ENCODE measurements around the gene ZNF827.

The ZNF827 gene

GRCh38 chr4:145827885-145828284, 110.7 kb downstream of the ZNF827 start:
- TF ChIP-seq Cebpa-rat (IDR thresholded peaks at IDR 0.05) = no peak
- Histone ChIP-seq H3K4me2 (no peak overlapping the region), H3K9me3 (replicated peaks in 1 of 11) (no peaks in the 10 kb centered on the region), H3K9ac (no peak overlapping the region), H3K27ac (no peak overlapping the region), H4K20me1 (no peaks in the 10 kb centered on the region), H3K4me3 (no peak overlapping the region), H3K27me3 (no peaks in the 10 kb centered on the region), H3K4me1 (peaks cover 11 to 42% (median 19%) of the 10 kb centered on the region in 10 experiments; a peak in 18 of 20 replicates), H3K36me3 (peaks cover 0 to 70% (median 46%) of the 10 kb centered on the region in 11 experiments; a peak in 17 of 22 replicates)

GRCh38 chr4:145825255-145825654, 113.4 kb downstream of the ZNF827 start:
- H3K4me2 ChIP-seq = no peak overlapping the region
- no peak overlapping the region for H3K27ac ChIP-seq
- H3K9me3 ChIP-seq (replicated peaks in 1 of 11) = no peaks in the 10 kb centered on the region
- no peak for TF ChIP-seq Cebpa-rat (IDR thresholded peaks at IDR 0.05)
- H3K4me1 ChIP-seq = peaks cover 11 to 55% (median 23%) of the 10 kb centered on the region in 10 experiments; a peak in 17 of 20 replicates
- no peak overlapping the region for H3K9ac ChIP-seq
- peaks cover 0 to 77% (median 49%) of the 10 kb centered on the region in 11 experiments; a peak in 17 of 22 replicates for H3K36me3 ChIP-seq
- no peaks in the 10 kb centered on the region for H4K20me1 ChIP-seq
- no peaks in the 10 kb centered on the region for H3K27me3 ChIP-seq
- no peak overlapping the region for H3K4me3 ChIP-seq

- Histone ChIP-seq H3K9me3 (replicated peaks in 1 of 11) (no peaks in the 10 kb centered on the region), H3K36me3 (peaks cover 0 to 85% (median 54%) of the 10 kb centered on the region in 11 experiments; a peak in 18 of 22 replicates), H3K4me1 (peaks cover 10 to 52% (median 19%) of the 10 kb centered on the region in 10 experiments; a peak in 17 of 20 replicates), H4K20me1 (no peaks in the 10 kb centered on the region), H3K9ac (no peak overlapping the region), H3K27me3 (no peaks in the 10 kb centered on the region), H3K27ac (peak overlapping the region in 3 of 11 experiments; percentile 10 to 20 (median 19); a peak in 1 of 22 replicates), H3K4me3 (no peak overlapping the region), H3K4me2 (peak overlapping the region in 7 of 11 experiments; percentile 3 to 28 (median 23); a peak in 10 of 22 replicates)
- no peak for TF ChIP-seq Cebpa-rat (IDR thresholded peaks at IDR 0.05)
Measured at GRCh38 chr4:145824463-145824862, 114.2 kb downstream of the ZNF827 start.

- no peak for TF ChIP-seq Cebpa-rat (IDR thresholded peaks at IDR 0.05)
- Histone ChIP-seq H3K36me3 (peaks cover 0 to 90% (median 54%) of the 10 kb centered on the region in 11 experiments; a peak in 18 of 22 replicates), H3K9ac (no peak overlapping the region), H3K27ac (peak overlapping the region in 7 of 11 experiments; percentile 4 to 28 (median 16); a peak in 2 of 22 replicates), H3K4me2 (peak overlapping the region in 8 of 11 experiments; percentile 3 to 61 (median 24); a peak in 10 of 22 replicates), H3K27me3 (no peaks in the 10 kb centered on the region), H4K20me1 (no peaks in the 10 kb centered on the region), H3K9me3 (replicated peaks in 1 of 11) (no peaks in the 10 kb centered on the region), H3K4me1 (peaks cover 10 to 48% (median 19%) of the 10 kb centered on the region in 10 experiments; a peak in 17 of 20 replicates), H3K4me3 (no peak overlapping the region)
Measured at GRCh38 chr4:145823743-145824142, 114.9 kb downstream of the ZNF827 start.

GRCh38 chr4:145822581-145822980, 116.0 kb downstream of the ZNF827 start:
- Histone ChIP-seq H3K9ac (no peak overlapping the region), H3K4me3 (no peak overlapping the region), H4K20me1 (no peaks in the 10 kb centered on the region), H3K4me2 (peak overlapping the region in 6 of 11 experiments; percentile 15 to 62 (median 44); a peak in 10 of 22 replicates), H3K27me3 (no peaks in the 10 kb centered on the region), H3K9me3 (replicated peaks in 1 of 11) (peaks cover 0 to 1% (median 0%) of the 10 kb centered on the region in 11 experiments; a peak in 3 of 22 replicates), H3K4me1 (peaks cover 10 to 48% (median 19%) of the 10 kb centered on the region in 10 experiments; a peak in 17 of 20 replicates), H3K27ac (peak overlapping the region in 1 of 11 experiments; percentile 24; a peak in 1 of 22 replicates), H3K36me3 (peaks cover under 1 to 90% (median 46%) of the 10 kb centered on the region in 11 experiments; a peak in 19 of 22 replicates)
- no peak for TF ChIP-seq Cebpa-rat (IDR thresholded peaks at IDR 0.05)

GRCh38 chr4:145822181-145822580, 116.4 kb downstream of the ZNF827 start:
- Histone ChIP-seq H3K36me3 (peaks cover 5 to 90% (median 46%) of the 10 kb centered on the region in 11 experiments; a peak in 20 of 22 replicates), H3K27ac (no peak overlapping the region; a peak in 1 of 22 replicates), H3K4me1 (peaks cover 10 to 48% (median 19%) of the 10 kb centered on the region in 10 experiments; a peak in 17 of 20 replicates), H3K9ac (no peak overlapping the region), H3K27me3 (no peaks in the 10 kb centered on the region), H3K4me2 (peak overlapping the region in 5 of 11 experiments; percentile 26 to 62 (median 48); a peak in 9 of 22 replicates), H3K9me3 (replicated peaks in 1 of 11) (peaks cover 0 to 5% (median 0%) of the 10 kb centered on the region in 11 experiments; a peak in 4 of 22 replicates), H4K20me1 (no peaks in the 10 kb centered on the region), H3K4me3 (no peak overlapping the region)
- no peak for TF ChIP-seq Cebpa-rat (IDR thresholded peaks at IDR 0.05)

GRCh38 chr4:145821766-145822165, 116.9 kb downstream of the ZNF827 start:
- Histone ChIP-seq H3K27ac (no peak overlapping the region), H3K4me2 (peak overlapping the region in 4 of 11 experiments; percentile 41 to 62 (median 54); a peak in 5 of 22 replicates), H4K20me1 (no peaks in the 10 kb centered on the region), H3K27me3 (no peaks in the 10 kb centered on the region), H3K9ac (no peak overlapping the region), H3K9me3 (replicated peaks in 1 of 11) (peaks cover 0 to 9% (median 0%) of the 10 kb centered on the region in 11 experiments; a peak in 4 of 22 replicates), H3K4me3 (no peak overlapping the region), H3K4me1 (peaks cover 10 to 48% (median 19%) of the 10 kb centered on the region in 10 experiments; a peak in 17 of 20 replicates), H3K36me3 (peaks cover 9 to 90% (median 46%) of the 10 kb centered on the region in 11 experiments; a peak in 20 of 22 replicates)
- no peak for TF ChIP-seq Cebpa-rat (IDR thresholded peaks at IDR 0.05)

GRCh38 chr4:145820407-145820806, 118.2 kb downstream of the ZNF827 start:
- peak overlapping the region in 4 of 11 experiments; percentile 1 to 51 (median 25); a peak in 6 of 22 replicates for H3K27ac ChIP-seq
- TF ChIP-seq Cebpa-rat (IDR thresholded peaks at IDR 0.05) = no peak
- no peak overlapping the region for H3K4me3 ChIP-seq
- H3K9ac ChIP-seq = no peak overlapping the region
- H3K27me3 ChIP-seq = no peaks in the 10 kb centered on the region
- H3K36me3 ChIP-seq = peaks cover 13 to 92% (median 51%) of the 10 kb centered on the region in 11 experiments; a peak in 20 of 22 replicates
- H3K9me3 ChIP-seq (replicated peaks in 1 of 11) = peaks cover 0 to 13% (median 0%) of the 10 kb centered on the region in 11 experiments; a peak in 4 of 22 replicates
- H3K4me1 ChIP-seq = peaks cover 10 to 48% (median 19%) of the 10 kb centered on the region in 10 experiments; a peak in 17 of 20 replicates
- H3K4me2 ChIP-seq = peak overlapping the region in 3 of 11 experiments; percentile 30 to 58 (median 54); a peak in 4 of 22 replicates
- no peaks in the 10 kb centered on the region for H4K20me1 ChIP-seq

GRCh38 chr4:145819853-145820181, 118.8 kb downstream of the ZNF827 start:
- Histone ChIP-seq H3K27me3 (no peaks in the 10 kb centered on the region), H3K4me1 (peaks cover 10 to 48% (median 17%) of the 10 kb centered on the region in 10 experiments; a peak in 17 of 20 replicates), H3K4me2 (peak overlapping the region in 3 of 11 experiments; percentile 30 to 58 (median 54); a peak in 4 of 22 replicates), H3K4me3 (no peak overlapping the region), H3K27ac (peak overlapping the region in 3 of 11 experiments; percentile 17 to 35 (median 33); a peak in 4 of 22 replicates), H3K9me3 (replicated peaks in 1 of 11) (peaks cover 0 to 13% (median 0%) of the 10 kb centered on the region in 11 experiments; a peak in 5 of 22 replicates), H4K20me1 (no peaks in the 10 kb centered on the region), H3K36me3 (peaks cover 13 to 92% (median 51%) of the 10 kb centered on the region in 11 experiments; a peak in 21 of 22 replicates), H3K9ac (no peak overlapping the region)
- TF ChIP-seq Cebpa-rat (IDR thresholded peaks at IDR 0.05) = no peak
